GM21367 (cell line): ENCODE measurements around the gene SUN1.
A peak's percentile ranks its signal among the peaks of the same experiment; 100 is the strongest.
"Not testable (repeated sequence)": the region's sequence is repeated elsewhere in the genome, so short reads cannot be mapped to it uniquely, and the experiment has no call there.

ENCODE experiments used
- ATAC-seq: cut with Tn5 transposase; IDR thresholded peaks from one replicate; pipeline ENCODE4 v1.9.1; 2021; ENCODE audit not compliant: unreplicated experiment

The SUN1 gene

DNA sequence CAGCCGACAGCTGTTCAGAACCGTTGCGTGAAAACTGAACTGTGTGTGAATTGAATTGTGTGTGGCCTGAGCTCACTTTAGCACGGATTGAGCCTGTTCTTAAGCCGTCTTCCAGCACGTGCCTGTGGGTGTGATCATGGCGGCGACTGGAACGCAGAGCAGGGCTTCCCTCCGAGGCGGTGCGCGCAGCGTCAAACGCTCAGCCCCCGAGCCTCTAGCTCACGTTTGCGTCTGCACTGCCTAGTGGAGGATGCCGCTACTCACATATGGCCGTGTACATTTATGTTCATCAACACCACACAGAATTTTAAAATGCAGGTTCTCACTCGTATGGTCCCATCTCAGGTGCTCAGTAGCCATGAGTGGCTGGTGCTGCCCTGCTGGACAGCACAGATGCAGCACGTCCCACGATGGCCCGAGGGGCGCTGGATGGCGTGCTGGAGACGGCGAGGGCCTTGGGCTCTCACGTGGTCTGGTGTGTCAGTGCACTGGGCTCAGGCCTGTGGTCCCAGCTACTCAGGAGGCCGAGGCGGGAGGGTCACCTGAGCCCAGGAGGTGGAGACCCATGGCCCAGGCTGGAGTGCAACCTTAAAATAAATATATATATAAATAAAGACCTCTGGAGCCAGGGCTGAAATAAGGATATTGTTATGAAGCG, 22.0 kb downstream of the SUN1 start:
- ATAC-seq = no peak

DNA sequence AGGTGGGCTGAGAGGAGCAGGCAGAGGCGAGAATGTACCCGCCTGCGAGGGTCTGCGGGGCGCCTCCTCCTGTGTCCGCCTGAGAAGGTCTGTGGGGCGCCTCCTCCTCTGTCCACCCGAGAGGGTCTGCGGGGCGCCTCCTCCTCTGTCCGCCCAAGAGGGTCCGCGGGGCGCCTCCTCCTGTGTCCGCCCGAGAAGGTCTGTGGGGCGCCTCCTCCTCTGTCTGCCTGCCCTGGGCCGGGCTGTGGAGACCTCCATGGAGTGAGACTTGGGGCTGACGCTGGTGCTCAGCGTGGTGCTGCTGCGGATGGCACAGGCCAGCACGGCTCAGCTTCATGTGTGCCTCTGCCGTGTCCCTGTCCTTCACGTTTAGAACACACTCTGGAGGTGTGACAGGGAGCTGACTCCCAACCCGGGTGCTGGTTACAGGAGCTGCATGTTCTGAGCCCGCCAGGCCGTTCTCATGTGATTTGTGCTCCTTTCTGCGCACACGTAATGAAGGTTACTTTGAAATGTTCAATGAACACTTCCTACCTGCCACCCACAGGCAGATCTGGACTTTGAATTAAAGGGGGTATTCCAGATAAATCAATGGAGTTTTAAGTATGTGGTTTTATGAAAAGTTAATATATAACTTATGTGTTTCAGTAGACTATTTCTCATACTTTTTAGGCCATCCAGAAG, 23.6 kb downstream of the SUN1 start:
- no peak for ATAC-seq

DNA sequence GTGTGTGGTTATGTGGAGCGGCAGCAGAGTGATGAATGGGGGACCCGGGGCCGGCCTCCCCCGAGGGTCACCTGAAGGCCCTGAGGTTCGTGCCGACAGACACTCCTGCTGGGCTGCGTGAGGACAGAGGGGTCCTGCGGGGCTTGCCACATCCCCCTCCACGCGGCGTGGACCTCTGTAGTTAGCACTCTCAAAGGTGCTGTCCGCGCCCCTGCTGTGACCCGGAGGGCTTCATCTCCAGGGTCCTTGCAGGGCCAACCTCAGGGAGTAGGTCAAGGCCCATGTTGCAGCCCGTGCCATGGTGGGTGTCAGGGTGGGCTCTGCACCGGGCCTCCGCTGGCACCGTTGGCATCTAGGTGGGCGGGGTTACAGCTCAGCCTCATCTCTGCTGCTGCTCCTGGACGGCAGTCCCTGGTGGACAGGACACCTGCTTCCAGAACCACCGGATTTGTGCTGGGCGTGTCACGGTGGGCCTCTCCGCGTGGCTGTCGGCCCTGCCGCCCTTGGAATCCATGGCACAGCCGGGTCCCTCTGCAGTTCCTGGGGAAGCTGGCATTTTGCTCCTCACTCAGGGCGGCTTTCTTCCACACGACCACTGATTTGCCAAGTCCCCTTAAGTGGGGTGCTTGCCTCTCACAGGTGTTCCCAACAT, 24.3 kb downstream of the SUN1 start:
- ATAC-seq = no peak

DNA sequence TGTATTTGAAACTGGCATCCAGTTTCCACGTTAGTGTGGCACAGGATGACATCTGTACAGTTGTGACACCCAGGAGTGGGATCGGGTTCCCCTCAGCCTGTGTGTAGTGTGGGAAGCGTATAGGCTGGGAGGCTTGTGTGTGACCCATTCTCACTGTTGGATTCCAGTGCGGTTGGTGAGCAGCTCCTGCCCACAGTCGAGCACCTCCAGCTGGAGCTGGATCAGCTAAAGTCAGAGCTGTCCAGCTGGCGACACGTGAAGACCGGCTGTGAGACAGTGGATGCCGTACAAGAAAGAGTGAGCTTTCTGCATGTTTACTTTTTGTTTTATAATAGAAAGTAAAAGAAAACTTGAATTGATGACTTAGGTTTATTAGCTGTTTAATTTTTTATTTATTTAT, 25.4 kb downstream of the SUN1 start:
- no peak for ATAC-seq

DNA sequence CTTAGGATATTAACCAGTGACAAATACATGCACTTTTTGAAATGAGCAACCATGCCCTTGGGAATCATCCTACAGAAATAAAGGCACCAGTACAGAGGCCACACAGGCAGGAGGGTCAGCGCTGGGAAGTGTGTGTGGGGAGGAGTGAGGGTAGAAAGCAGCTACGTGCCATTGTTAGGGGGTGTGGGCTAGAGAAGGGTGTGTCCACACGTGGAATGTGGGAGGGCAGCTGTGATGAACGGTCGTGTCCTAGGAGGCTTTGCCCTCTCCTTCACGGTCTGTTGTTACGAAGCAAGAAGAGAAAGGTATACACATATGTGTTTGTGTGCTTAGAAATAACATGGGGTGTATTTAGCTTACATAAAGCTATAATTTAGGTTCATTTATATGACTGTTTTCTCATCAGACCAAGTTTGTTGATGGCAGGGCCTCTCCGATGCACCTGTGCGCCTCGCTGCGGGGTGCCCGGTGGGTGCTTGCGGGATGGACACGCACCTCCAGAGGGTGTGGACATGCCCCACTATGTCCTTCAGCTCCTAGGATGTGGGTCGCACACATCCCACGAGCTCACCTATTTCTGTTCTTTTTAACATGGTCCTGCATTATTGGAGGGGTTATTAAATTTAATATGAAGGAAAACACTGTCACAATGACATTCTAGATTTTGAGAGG, 27.2 kb downstream of the SUN1 start:
- ATAC-seq = no peak

DNA sequence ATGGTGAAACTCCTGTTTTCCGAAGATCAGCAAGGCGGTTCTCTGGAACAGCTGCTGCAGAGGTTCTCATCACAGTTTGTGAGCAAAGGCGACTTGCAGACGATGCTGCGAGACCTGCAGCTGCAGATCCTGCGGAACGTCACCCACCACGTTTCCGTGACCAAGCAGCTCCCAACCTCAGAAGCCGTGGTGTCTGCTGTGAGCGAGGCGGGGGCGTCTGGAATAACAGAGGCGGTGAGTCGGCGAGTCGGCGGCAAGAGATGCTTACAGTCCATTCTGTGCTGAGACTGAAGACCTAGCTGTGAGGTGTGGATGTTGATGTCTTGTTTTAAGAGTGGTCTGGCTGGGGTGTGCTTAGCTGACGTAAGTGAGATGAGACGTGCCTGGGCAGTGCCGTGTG, 27.9 kb downstream of the SUN1 start:
- ATAC-seq = no peak

DNA sequence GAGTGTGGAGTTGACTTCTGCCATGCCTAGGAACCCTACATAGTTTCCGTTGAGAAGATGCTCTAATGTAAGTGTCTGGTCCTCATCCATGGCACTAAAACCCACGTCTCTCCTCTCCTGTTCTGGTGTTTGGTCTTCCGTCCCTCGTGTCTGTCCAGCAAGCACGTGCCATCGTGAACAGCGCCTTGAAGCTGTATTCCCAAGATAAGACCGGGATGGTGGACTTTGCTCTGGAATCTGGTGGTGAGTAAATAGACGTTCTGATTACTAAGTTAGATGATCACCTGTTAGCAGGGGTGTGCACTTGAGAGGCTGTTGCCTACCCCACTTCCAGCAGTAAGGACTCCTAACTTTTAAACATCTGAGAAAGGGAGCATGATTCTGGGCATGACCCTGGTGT, 28.9 kb downstream of the SUN1 start:
- ATAC-seq = no peak

DNA sequence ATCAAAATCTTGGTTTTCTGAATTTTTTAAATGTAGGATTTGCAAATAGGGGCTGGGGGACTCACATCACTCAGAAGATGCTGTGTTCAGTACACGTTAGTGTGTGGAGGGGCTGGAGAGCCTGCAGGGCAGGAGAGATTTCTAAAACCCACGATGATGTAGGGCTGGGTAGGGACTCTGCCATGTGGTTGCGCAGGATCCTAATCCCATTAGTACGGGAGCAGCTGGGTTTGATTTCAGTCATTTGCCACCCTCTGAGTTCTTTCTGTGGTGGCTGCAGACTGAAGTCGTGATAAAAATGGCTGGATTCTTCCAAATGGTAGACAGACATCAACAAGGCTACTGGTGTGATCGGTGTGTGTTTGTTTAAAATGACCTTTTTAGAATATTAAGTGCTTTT, 29.9 kb downstream of the SUN1 start:
- no peak for ATAC-seq

DNA sequence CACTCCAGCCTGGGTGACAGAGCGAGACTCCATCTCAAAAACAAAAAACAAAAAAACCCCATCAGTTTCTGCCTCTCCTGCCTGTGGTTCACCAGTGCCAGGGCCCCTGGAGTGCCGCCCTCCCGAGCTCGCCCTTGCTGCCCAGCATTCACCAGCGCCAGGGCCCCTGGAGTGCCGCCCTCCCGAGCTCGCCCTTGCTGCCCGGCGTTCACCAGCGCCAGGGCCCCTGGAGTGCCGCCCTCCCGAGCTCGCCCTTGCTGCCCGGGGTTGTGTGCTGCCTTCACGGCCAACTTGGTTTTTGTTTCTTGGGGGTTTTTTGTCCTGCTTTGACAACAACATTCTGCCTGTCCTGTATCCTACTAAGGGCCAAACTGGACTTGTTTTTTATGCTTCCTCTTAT, 30.8 kb downstream of the SUN1 start:
- no peak for ATAC-seq

DNA sequence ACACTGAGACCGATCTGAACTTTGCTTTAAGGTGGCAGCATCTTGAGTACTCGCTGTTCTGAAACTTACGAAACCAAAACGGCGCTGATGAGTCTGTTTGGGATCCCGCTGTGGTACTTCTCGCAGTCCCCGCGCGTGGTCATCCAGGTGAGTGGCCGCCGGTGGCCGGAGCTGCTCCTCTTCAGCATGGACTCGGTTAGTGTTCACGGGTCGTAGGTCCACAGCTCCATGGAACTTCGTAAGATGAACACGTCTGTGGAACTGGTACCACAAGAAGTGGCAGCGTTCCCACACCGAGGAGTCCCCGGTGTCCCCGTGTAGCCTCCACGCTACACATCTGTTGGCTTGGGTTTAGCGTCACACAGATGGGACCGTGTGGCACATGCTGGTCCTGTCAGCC, 33.6 kb downstream of the SUN1 start:
- no peak for ATAC-seq

DNA sequence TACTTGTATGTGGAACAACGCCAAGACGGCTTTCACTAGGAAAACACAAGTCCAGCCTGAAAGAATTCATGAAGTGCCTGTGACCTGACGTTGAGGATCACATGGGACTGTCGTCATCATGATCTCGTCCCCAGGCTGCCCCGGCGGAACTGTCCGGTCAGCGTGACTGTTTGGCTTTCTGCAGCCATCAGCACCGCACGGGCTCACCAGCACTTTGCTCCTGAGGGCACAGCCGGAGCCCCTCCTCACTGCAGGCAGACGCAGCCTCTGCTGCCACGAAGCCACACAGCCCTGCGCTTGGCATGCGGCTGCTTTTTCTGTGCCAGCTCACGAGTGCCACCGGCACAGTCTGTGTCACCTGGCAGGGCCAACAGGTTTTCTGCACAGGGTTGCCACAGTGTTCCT, 34.7 kb downstream of the SUN1 start:
- ATAC-seq = no peak

DNA sequence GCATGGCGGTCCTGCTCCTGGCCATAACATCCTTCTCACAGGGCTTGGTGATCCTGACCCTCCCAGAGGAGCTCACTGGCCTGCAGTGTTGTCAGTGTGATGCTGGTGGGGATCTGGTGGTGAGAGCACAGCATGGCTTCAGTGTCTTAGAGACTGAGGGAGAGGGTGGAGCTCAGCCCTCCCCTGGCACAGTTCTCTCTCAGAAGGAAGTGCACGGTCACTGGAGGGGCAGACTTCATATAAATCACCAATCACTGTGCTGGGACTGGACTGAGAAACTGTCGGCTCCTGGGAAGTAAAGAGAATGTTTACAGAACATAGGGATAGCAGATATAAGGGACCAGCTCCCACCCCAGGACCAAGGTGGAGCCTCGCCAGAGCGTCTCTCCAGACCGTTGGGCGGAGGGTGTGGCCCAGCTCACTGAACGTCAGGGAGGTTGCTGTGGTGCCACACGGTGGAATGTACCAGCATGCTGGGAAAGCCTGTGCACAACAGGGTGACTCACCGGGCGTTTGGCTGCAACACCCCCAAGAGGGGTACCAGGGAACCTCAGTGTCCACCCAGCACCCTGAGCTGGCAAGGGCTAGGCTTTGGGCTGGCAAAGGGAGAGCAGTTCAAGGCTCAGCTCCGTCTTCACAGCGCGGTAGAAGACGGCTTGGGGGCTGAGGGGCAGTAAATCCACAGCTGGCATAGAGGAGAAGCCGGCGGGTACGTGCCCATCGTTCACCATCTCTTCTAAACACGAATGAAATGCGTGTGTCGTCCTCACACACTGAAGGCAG, 35.3 kb downstream of the SUN1 start:
- ATAC-seq = no peak

DNA sequence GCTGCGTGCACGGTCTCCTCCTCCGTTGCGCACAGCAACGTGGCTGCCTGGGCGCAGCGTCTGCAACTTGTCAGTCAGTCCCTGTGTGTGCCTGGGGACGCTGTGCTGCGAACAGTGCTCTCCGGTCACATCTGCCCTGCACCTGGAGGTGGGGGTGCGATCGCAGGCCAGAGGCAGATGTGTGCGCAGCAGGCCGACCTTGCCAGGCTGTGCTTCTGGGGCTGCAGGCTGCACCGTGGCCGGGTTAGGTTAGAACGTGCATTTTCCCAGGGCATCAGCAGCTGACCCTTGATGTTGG, 35.9 kb downstream of the SUN1 start:
- no peak for ATAC-seq

DNA sequence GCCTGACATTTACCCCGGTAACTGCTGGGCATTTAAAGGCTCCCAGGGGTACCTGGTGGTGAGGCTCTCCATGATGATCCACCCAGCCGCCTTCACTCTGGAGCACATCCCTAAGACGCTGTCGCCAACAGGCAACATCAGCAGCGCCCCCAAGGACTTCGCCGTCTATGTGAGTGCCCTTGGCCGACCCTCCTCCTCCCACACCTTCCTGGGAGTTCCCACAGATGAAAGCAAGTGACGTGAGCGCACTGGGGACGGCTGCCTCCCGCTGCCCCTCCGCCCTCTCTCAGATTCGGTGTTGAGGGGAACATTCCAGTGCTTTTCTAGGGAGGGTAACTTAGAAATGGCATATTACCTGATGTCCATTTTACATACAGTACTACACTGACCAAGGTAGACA, 37.1 kb downstream of the SUN1 start:
- ATAC-seq = no peak

DNA sequence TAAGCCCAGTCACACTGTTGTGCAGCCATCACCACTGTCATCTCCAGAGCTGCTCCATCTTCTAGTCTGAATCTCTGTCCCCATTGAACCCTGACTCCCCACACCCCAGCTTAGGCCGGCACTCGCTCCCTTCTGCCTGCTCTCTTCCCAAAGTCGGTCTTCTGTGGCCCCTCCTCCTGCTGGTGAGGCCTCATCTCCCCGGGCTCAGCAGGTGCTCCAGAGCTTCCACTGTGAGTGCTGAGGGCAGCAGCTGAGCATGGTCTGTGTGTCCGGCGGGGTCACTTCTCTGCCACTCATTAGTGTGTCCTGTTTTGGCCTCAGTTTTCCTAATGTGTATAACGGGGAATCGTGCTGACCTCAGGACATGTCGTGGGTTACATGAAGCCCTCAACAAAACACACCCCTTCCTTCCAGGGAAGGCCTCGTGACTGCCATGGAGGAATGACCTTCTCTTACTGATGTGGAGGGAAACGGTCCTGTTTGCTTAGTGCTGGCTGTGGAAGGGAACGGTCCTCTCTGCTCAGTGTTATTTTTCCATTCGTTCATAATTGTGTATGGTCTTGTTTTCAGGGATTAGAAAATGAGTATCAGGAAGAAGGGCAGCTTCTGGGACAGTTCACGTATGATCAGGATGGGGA, 39.7 kb downstream of the SUN1 start:
- no peak for ATAC-seq

DNA sequence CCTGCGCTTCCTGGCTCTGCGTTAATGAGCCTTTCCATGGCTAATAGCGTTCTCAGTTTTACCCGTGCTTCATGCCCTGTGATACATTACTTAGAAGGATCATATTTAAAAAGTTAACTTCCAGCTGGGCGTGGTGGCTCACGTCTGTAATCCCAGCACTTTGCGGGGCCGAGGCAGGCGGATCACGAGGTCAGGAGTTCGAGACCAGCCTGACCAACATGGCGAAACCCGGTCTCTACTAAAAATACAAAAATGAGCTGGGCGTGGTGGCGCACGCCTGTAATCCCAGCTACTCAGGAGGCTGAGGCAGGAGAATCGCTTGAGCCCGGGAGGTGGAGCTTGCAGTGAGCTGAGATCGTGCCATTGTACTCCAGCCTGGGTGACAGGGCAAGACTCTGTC, 40.4 kb downstream of the SUN1 start:
- ATAC-seq = not testable (repeated sequence)

DNA sequence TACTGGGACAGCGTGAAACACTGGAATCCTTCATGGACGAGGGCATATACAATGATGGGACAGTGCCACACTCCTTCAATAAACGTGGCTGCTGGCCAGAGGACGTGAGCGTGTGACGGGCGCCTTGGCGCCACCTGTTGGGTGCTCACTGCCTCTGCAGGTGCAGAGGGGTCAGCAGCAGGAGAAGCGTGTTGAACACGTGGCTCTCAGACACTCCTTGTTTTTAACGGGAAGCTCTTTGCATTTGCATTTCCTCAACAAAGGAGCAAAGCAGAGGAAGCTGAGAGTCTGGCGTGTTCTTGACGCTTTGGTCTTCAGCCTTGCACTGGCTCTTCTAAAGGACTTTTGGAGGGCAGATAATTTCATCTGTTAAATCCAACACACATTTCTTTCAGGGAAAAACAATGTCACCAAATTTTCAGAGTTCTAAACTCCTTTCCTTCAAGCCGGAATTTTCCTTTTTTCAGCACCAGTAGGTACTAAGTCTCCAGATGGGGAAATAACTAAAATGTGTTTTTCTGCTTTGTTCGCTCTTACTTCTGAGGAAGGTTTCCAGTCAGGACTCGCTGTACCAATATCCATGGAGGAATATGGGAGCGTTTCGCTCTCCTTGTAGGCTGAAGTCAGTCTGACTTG, 41.2 kb downstream of the SUN1 start:
- peak; percentile 28 for ATAC-seq

DNA sequence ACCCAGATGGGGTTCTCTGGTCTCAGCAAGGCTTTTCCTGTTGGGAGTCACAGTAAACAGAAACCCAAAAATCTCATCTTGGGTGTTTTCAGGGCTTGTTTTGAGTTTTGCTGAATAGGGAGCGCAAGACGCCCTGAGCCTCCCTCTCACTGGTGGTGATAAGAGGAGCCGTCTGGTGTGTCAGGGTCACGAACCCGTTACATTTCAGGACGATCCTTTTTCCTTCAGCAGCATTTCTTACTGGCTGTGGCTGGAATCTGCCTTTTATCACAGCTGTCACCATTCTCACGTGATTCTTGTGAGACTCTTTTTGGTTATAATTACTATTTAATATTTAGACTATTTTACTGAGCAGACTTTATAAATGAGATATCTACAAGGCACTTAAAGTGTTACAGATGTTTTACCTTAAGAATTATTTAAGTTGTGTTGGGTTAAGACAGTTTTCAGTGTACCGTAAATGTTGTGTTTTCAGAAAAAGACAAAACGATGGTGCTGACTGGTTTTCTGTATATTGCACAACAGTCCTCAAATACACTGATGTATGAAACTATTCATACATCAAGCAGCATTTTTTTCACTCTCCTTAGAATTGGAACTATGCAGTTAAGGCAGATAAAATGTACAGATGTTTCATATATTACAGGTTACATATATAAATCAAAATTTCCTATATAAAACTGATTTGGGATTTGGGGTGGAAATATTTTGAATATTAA, 41.9 kb downstream of the SUN1 start:
- ATAC-seq = no peak

DNA sequence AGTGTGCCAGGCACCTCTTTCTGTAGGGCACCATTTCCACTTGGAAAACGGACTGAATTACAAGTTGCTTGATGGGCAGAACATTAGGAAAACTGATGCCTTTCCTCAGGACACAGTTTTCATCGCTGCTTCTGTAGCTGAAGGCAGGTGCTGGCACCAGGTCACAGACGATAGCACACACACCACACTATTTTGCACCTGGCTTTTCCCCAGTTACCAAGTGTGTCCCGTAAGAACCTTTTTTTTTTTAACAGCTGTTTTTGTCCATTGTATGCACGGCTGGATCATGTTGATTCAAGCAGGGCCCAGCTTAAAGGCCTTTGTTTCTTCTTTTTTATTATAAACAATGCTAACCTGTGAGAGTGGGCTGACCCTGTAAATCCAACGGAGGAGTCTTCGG, 42.8 kb downstream of the SUN1 start:
- no peak for ATAC-seq
